Measurements from ENCODE around the gene QPCTL. TPM values are rescaled to one million over a fixed set of nuclear protein-coding genes. Genes with fewer than 3 reads are reported as not detected.
A peak's percentile ranks its signal among the peaks of the same experiment; 100 is the strongest.

The QPCTL gene
- total and polyA plus RNA-seq, 9 of the 15 experiments (the other 6 are each of a cell fraction or from before 2014, with no cell fraction given) = 0.99 to 31.3 (median 12.7) TPM

- no peak for TF ChIP-seq AFF4 (CRISPR knock-in tag; IDR thresholded peaks at IDR 0.05)
- TF ChIP-seq CC2D1A (IDR thresholded peaks at IDR 0.05) = peak; percentile 76
- TF ChIP-seq ZMIZ1 (IDR thresholded peaks at IDR 0.05; ENCODE audit: low read depth in 2 of 2, low read length in 2 of 2) = no peak
- no peak for TF ChIP-seq ZNF644 (tag; IDR thresholded peaks at IDR 0.05; ENCODE audit: low read depth)
- no peak for TF ChIP-seq ETV5 (CRISPR knock-in tag; IDR thresholded peaks at IDR 0.05; ENCODE audit: low read depth)
- peak; percentile 97 for TF ChIP-seq FOS (IDR thresholded peaks at IDR 0.05; ENCODE audit: extremely low read depth, insufficient read length)
- no peak for TF ChIP-seq ARID3B (CRISPR knock-in tag; IDR thresholded peaks at IDR 0.05; ENCODE audit: borderline replicate concordance)
- no peak for TF ChIP-seq PTTG1 (tag; IDR thresholded peaks at IDR 0.05; ENCODE audit: low read depth)
- TF ChIP-seq EGR1 (conservative IDR thresholded peaks at IDR 0.05) = peak; percentile 50
- TF ChIP-seq ZNF592 (IDR thresholded peaks at IDR 0.05) = no peak; the same call in 1 of the 2 replicates
- TF ChIP-seq ZNF395 (CRISPR knock-in tag; IDR thresholded peaks at IDR 0.05) = no peak
These were observed 46.7 kb upstream of the QPCTL start (continued) for GRCh38 chr19:45645631-45646344.

Data from K562 (cell line).